ENCODE results near the gene SEMA3D.
A peak's percentile ranks its signal among the peaks of the same experiment; 100 is the strongest.

SEMA3D gene

GRCh38 chr7:85184599-85185423 is 2.0 kb downstream of the SEMA3D start:
- DNase-seq (ENCODE audit: low spot score), result peak; percentile 6

GRCh38 chr7:85183296-85183695 is 3.6 kb downstream of the SEMA3D start:
- no peak for DNase-seq (ENCODE audit: low spot score)

GRCh38 chr7:85178531-85179298 is 8.1 kb downstream of the SEMA3D start:
- no peak for DNase-seq (ENCODE audit: low spot score)

- no peak for DNase-seq (ENCODE audit: low spot score)
Measured at GRCh38 chr7:85177316-85177715, 9.5 kb downstream of the SEMA3D start.

- no peak for DNase-seq (ENCODE audit: low spot score)
Measured at GRCh38 chr7:85176197-85176596, 10.7 kb downstream of the SEMA3D start.

GRCh38 chr7:85175217-85175616 is 11.6 kb downstream of the SEMA3D start:
- DNase-seq (ENCODE audit: low spot score), result no peak

GRCh38 chr7:85172530-85172941 is 14.3 kb downstream of the SEMA3D start:
- DNase-seq (ENCODE audit: low spot score), result peak; percentile 31

- no peak for DNase-seq (ENCODE audit: low spot score)
Measured at GRCh38 chr7:85167636-85168035, 19.2 kb downstream of the SEMA3D start.

GRCh38 chr7:85165263-85165662 is 21.6 kb downstream of the SEMA3D start:
- no peak for DNase-seq (ENCODE audit: low spot score)

GRCh38 chr7:85164376-85164775 is 22.5 kb downstream of the SEMA3D start:
- DNase-seq (ENCODE audit: low spot score), result no peak

- DNase-seq (ENCODE audit: low spot score), result no peak
Measured at GRCh38 chr7:85162721-85163120, 24.1 kb downstream of the SEMA3D start.

- DNase-seq (ENCODE audit: low spot score), result no peak
Measured at GRCh38 chr7:85160223-85160622, 26.6 kb downstream of the SEMA3D start.

GRCh38 chr7:85159003-85159402 is 27.9 kb downstream of the SEMA3D start:
- DNase-seq (ENCODE audit: low spot score), result no peak

GRCh38 chr7:85156661-85157208 is 30.1 kb downstream of the SEMA3D start:
- DNase-seq (ENCODE audit: low spot score), result no peak

- DNase-seq (ENCODE audit: low spot score), result no peak
Measured at GRCh38 chr7:85154282-85154937, 32.4 kb downstream of the SEMA3D start.

GRCh38 chr7:85153715-85154114 is 33.1 kb downstream of the SEMA3D start:
- no peak for DNase-seq (ENCODE audit: low spot score)

GRCh38 chr7:85150624-85151023 is 36.2 kb downstream of the SEMA3D start:
- no peak for DNase-seq (ENCODE audit: low spot score)

- no peak for DNase-seq (ENCODE audit: low spot score)
Measured at GRCh38 chr7:85144771-85145170, 42.1 kb downstream of the SEMA3D start.

GRCh38 chr7:85135977-85136376 is 50.9 kb downstream of the SEMA3D start:
- no peak for DNase-seq (ENCODE audit: low spot score)

GRCh38 chr7:85133560-85133959 is 53.3 kb downstream of the SEMA3D start:
- DNase-seq (ENCODE audit: low spot score), result no peak

- no peak for DNase-seq (ENCODE audit: low spot score)
Measured at GRCh38 chr7:85133006-85133405, 53.9 kb downstream of the SEMA3D start.

- no peak for DNase-seq (ENCODE audit: low spot score)
Measured at GRCh38 chr7:85130702-85131101, 56.2 kb downstream of the SEMA3D start.

Data from Ammon's horn (tissue), 1 donor.